ENCODE data around the gene FAM131A. TPM values are rescaled to one million over a fixed set of nuclear protein-coding genes. Genes with fewer than 3 reads are reported as not detected.
"Not testable (repeated sequence)": the region's sequence is repeated elsewhere in the genome, so short reads cannot be mapped to it uniquely, and the experiment has no call there.

The FAM131A gene
- polyA plus RNA-seq, 3 donors, result 7.6 to 16.5 (median 13.9) TPM

DNA sequence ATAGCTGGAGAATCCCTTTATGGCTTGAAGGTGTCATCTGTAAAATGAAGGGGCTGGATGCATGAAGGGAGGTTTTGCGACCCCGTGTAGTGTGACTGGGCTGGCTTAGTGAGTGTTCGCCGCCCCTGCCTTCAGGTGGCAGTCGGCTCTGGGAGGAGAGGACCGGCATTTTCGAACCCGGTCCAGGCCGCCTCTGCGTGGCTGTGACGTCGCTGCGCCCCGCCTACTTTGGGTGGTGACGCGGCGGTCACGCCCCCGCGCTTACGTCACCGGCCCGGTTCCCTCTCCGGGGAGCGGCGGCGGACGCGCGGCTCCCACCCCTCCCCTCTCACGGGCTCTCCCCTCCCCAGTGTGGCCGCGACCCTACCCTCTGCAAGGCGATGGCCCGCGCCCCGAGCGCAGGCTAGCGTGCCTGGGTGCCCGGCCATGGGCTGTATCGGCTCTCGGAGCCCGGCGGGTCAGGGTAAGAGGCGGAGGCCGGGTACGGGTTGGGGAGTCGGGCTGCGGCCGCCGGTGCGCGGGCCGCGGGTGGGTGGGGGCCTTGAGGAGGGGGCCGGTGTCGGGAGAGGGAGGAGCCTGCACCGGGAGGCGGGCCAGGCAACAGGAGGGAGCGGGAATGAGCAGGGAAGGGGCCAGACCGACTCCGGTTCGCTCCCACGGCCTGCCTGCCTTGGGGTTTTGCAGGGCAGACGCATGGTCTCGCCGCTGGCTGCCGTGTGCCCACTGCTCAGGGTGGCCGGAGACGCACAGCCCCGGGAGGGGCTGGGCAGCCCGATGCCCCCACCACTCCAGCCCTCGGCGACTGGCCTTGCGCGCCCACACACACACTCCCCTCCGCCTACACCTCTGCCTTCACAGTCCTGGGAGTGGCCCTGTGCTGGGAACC, 1.5 kb upstream of the FAM131A start:
- WGBS, 3 donors, result 1% methylated on average over 39 to 77 of the region's 77 CpGs
- H3K27ac ChIP-seq (ENCODE audit: low read depth, low read length), result peak overlapping the region; percentile 90

- 11 to 21% (median 17%) methylated on average over 17 of the region's 17 CpGs for WGBS, 3 donors
Observed at GRCh38 chr3:184336547-184337398, 627 bp upstream of the FAM131A start.

GRCh38 chr3:184337981-184338380, 581 bp downstream of the FAM131A start:
- 52 to 67% (median 66%) methylated on average over 7 of the region's 7 CpGs for WGBS, 3 donors
- H3K27ac ChIP-seq (ENCODE audit: low read depth, low read length), result peak overlapping the region; percentile 68

More at GRCh38 chr3:184336547-184337398, 627 bp upstream of the FAM131A start:
- H3K27ac ChIP-seq (ENCODE audit: low read depth, low read length), result peak overlapping the region; percentile 90

- 15 to 55% (median 28%) methylated on average over 34 to 37 of the region's 37 CpGs for WGBS, 3 donors
- peak overlapping the region; percentile 68 for H3K27ac ChIP-seq (ENCODE audit: low read depth, low read length)
Observed at GRCh38 chr3:184338511-184338945, 1.1 kb downstream of the FAM131A start.

GRCh38 chr3:184339001-184339400, 1.6 kb downstream of the FAM131A start:
- 56 to 68% (median 61%) methylated on average over 8 of the region's 8 CpGs for WGBS, 3 donors

DNA sequence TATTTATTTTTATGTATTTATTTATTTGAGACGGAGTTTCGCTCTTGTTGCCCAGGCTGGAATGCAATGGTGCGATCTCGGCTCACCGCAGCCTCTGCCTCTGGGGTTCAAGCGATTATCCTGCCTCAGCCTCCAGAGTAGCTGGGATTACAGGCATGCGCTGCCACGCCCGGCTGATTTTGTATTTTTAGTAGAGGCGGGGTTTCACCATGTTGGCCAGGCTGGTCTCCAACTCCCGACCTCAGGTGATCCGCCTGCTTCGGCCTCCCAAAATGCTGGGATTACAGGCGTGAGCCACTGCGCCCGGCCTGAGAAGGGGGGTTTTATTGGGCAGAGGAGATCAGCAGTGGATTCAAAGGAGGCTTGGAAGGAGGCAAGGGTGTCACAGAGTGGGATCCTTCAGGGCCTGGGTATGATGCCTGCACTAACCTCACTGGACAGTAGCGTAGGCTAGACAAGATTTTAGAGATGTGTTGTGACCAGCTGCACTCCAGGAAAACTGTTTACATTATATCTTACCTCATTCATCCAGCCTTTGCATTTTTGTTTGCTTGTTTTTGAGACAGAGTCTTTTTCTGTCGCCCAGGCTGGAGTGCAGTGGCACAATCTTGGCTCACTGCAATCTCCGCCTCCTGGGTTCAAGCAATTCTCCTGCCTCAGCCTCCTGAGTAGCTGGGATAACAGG, 2.2 kb downstream of the FAM131A start:
- H3K27ac ChIP-seq (ENCODE audit: low read depth, low read length), result not testable (repeated sequence)
- WGBS, 3 donors, result 94 to 95% (median 94%) methylated on average over 19 of the region's 19 CpGs

More at GRCh38 chr3:184339001-184339400, 1.6 kb downstream of the FAM131A start:
- no peak overlapping the region for H3K27ac ChIP-seq (ENCODE audit: low read depth, low read length)

GRCh38 chr3:184341925-184342324, 4.5 kb downstream of the FAM131A start:
- 80 to 94% (median 92%) methylated on average over 7 of the region's 7 CpGs for WGBS, 3 donors

GRCh38 chr3:184343200-184343876, 5.9 kb downstream of the FAM131A start:
- H3K27ac ChIP-seq (ENCODE audit: low read depth, low read length), result no peak overlapping the region
- 68 to 77% (median 73%) methylated on average over 5 of the region's 5 CpGs for WGBS, 3 donors

More at GRCh38 chr3:184341925-184342324, 4.5 kb downstream of the FAM131A start:
- H3K27ac ChIP-seq (ENCODE audit: low read depth, low read length), result no peak overlapping the region

- H3K27ac ChIP-seq (ENCODE audit: low read depth, low read length), result no peak overlapping the region
- 80 to 89% (median 85%) methylated on average over 24 of the region's 24 CpGs for WGBS, 3 donors
Observed at GRCh38 chr3:184344579-184345316, 7.3 kb downstream of the FAM131A start.

DNA sequence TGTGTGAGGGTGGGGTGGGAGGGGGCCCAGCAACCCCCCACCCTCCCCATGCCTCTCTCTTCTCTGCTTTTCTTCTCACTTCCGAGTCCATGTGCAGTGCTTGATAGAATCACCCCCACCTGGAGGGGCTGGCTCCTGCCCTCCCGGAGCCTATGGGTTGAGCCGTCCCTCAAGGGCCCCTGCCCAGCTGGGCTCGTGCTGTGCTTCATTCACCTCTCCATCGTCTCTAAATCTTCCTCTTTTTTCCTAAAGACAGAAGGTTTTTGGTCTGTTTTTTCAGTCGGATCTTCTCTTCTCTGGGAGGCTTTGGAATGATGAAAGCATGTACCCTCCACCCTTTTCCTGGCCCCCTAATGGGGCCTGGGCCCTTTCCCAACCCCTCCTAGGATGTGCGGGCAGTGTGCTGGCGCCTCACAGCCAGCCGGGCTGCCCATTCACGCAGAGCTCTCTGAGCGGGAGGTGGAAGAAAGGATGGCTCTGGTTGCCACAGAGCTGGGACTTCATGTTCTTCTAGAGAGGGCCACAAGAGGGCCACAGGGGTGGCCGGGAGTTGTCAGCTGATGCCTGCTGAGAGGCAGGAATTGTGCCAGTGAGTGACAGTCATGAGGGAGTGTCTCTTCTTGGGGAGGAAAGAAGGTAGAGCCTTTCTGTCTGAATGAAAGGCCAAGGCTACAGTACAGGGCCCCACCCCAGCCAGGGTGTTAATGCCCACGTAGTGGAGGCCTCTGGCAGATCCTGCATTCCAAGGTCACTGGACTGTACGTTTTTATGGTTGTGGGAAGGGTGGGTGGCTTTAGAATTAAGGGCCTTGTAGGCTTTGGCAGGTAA, 8.1 kb downstream of the FAM131A start:
- 45 to 54% (median 53%) methylated on average over 14 of the region's 14 CpGs for WGBS, 3 donors
- no peak overlapping the region for H3K27ac ChIP-seq (ENCODE audit: low read depth, low read length)

- 88 to 94% (median 92%) methylated on average over 20 of the region's 20 CpGs for WGBS, 3 donors
- H3K27ac ChIP-seq (ENCODE audit: low read depth, low read length), result no peak overlapping the region
Observed at GRCh38 chr3:184346480-184347190, 9.2 kb downstream of the FAM131A start.

DNA sequence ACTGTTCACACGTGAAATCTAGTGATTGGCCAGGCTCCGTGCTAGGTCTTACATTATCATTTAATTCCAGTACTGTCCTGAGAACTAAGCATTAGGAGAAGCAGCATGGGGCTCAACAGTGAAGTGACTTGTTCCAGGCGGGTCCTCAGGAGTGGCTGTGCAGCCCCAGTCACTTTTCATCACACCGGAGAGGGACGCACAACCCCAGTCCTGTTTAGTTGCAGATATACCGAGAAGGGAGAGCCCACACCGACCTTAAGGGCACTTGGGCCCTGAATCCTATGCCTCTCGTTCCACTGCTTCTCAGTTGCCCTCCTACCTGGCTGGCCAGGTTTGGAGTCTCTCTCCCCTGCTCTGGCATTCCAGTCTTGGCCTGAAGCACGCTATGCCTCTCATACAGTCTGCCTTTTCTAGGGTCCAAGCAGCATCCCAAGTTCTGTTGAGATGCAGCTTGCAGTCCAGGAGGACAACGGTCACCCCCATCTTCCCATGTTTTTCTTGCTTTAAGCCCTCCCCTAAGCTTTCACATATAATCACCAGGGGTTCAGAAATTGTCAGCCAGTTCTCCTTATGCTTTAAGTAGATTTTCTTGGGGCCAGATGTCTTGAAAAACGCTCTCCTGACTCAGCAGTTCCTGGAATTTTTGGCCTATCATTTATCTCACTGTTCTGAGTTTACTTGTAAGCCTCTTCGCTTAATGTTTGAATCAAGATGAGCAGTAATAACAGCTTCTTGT, 10.1 kb downstream of the FAM131A start:
- 65 to 73% (median 70%) methylated on average over 12 of the region's 12 CpGs for WGBS, 3 donors
- H3K27ac ChIP-seq (ENCODE audit: low read depth, low read length), result no peak overlapping the region

DNA sequence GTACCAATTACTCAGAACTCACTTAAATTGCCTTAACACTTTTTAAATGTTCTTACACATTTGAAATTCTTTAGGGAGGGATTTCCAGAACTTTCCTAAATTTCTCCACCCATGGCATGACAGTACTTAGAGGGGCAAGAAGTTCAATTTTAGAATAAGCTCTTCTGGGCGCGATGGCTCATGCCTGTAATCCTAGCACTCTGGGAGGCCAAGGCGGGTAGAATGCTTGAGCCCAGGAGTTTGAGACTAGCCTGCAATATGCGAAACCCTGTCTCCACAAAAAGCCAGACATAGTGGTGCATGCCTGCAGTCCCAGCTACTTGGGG, 10.6 kb downstream of the FAM131A start:
- H3K27ac ChIP-seq (ENCODE audit: low read depth, low read length), result no peak overlapping the region
- 68 to 89% (median 88%) methylated on average over 4 of the region's 4 CpGs for WGBS, 3 donors

- no peak overlapping the region for H3K27ac ChIP-seq (ENCODE audit: low read depth, low read length)
- WGBS, 3 donors, result 66 to 88% (median 82%) methylated on average over 10 of the region's 10 CpGs
Observed at GRCh38 chr3:184349563-184350470, 12.4 kb downstream of the FAM131A start.

Data from adipose tissue (tissue), 3 donors.